ENCODE data around the gene NTN5. TPM values are rescaled to one million over a fixed set of nuclear protein-coding genes. Genes with fewer than 3 reads are reported as not detected.
"Not testable (repeated sequence)": the region's sequence is repeated elsewhere in the genome, so short reads cannot be mapped to it uniquely, and the experiment has no call there.

NTN5 gene
- total RNA-seq, 2 experiments from 2014 or later: 0.16 to 0.53 TPM

DNA sequence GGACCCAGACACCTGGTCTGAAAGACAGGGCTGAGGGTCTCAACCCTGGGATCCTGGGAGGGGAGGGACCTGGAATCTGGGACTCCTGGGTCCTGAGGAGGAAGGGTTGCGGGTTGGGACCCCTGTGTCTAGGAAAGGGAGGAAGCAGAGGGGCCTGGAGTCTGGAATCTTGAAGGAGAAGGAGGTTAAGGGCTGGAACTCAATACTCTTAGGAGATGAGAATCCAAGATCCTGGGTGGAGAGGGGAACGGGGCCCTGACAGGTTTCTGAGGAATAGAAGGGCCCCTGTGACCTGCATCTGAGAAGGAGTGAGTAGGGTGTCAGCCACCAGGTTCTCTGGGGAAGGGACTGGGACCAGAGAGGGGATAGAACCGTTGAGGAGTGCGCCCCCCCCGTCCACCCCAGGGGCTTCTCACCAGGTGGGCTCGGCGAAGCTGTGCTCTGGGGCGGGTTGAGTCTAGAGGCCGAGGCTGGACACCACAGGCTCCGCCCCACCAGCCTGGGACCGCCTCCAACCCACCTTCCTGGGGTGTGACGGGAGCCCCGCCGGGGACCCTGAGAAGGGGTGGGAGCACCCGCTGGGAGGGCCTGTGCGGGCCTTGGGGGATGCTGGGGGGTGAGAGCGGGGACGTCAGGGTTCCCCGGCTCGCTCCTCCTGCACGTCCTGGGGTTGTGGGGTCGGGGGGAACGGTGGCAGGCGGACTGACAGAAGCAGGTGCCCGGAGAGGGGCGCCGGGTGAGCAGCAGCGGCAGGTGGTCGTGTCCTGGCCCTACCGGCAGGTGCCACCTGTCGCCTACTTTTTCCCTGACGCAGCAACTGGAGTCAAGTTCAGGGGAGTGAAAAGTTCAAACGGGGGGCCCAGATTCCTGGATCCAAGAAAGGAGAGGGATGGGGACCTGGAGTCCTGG lies 46.7 kb upstream of the NTN5 start, which contains the start of gene MAMSTR:
MAMSTR (minus strand) TSS at position 463 of the 909 bp plus-strand sequence. CDS start 694 bp downstream, outside the sequence.
- no TSS peak for BruUV-seq (replicated peaks)
- Histone ChIP-seq H3K9me3 (ENCODE audit: low read length) (no peaks in the 10 kb centered on the region), H3K4me2 (ENCODE audit: low read length) (peak within 1 kb of the TSS; percentile 85), H3K79me2 (ENCODE audit: insufficient read depth, low read depth, low read length) (no peaks in the 10 kb centered on the region), H3K36me3 (ENCODE audit: insufficient read depth, low read length) (no peaks in the 10 kb centered on the region), H3K9me2 (ENCODE audit: insufficient read depth, low read length) (no peaks in the 10 kb centered on the region), H2AFZ (ENCODE audit: low read length) (peak within 1 kb of the TSS; percentile 67; the same call in 1 of the 2 replicates), H3K4me1 (ENCODE audit: insufficient read depth, low read length, poor library complexity, severe bottlenecking) (peaks cover 20% of the 10 kb centered on the region), H3K27ac (ENCODE audit: low read depth, low read length, poor library complexity, severe bottlenecking) (peak within 1 kb of the TSS; percentile 67), H3K4me3 (ENCODE audit: low read depth, low read length, poor library complexity, severe bottlenecking) (peak within 1 kb of the TSS; percentile 71), H4K20me1 (ENCODE audit: insufficient read depth, low read length) (no peaks in the 10 kb centered on the region)
- ChIA-PET CTCF (ENCODE audit: unreplicated experiment) (no interaction called here), POLR2A (no interaction called here)
- intact Hi-C loops (cut with micrococcal nuclease; ENCODE audit: unreplicated experiment): no loop called here
- DNase-seq (ENCODE audit: low spot score): no peak
- TF ChIP-seq, protein P1, sequence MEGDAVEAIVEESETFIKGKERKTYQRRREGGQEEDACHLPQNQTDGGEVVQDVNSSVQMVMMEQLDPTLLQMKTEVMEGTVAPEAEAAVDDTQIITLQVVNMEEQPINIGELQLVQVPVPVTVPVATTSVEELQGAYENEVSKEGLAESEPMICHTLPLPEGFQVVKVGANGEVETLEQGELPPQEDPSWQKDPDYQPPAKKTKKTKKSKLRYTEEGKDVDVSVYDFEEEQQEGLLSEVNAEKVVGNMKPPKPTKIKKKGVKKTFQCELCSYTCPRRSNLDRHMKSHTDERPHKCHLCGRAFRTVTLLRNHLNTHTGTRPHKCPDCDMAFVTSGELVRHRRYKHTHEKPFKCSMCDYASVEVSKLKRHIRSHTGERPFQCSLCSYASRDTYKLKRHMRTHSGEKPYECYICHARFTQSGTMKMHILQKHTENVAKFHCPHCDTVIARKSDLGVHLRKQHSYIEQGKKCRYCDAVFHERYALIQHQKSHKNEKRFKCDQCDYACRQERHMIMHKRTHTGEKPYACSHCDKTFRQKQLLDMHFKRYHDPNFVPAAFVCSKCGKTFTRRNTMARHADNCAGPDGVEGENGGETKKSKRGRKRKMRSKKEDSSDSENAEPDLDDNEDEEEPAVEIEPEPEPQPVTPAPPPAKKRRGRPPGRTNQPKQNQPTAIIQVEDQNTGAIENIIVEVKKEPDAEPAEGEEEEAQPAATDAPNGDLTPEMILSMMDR (conservative IDR thresholded peaks at IDR 0.05; ENCODE audit: low read length): no peak
- TF ChIP-seq EZH2phosphoT487 (IDR thresholded peaks at IDR 0.05; ENCODE audit: borderline replicate concordance, low read depth, low read length): no peak

DNA sequence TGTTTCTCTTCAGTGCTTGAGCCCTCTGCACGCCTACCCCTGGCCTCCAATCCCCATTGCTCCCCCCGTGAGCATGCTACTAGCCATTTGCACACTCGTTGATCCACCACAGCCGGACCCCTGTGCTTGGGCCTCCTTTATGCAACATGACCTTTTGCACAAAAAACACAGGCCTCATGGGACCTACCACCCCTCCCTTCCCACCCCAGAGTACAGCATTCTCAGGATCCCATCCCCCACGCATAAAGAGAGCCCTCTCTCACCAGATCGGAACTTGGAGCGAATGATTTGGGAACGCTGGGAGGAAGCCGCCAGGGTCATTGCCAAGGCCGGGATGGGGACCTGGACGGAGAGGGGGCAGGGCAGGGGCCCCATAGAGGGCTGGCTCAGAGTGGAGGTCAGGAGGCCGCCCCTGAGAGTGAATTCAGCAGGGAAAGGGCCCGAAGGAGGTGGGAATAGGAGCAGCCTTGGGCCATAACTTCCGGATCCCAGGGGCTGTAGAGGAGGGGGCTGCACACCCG lies 46.0 kb upstream of the NTN5 start:
- Histone ChIP-seq H3K9me2 (ENCODE audit: insufficient read depth, low read length) (no peaks in the 10 kb centered on the region), H3K36me3 (ENCODE audit: insufficient read depth, low read length) (no peaks in the 10 kb centered on the region), H2AFZ (ENCODE audit: low read length) (no peak overlapping the region), H3K4me3 (ENCODE audit: low read depth, low read length, poor library complexity, severe bottlenecking) (no peak overlapping the region), H3K79me2 (ENCODE audit: insufficient read depth, low read depth, low read length) (no peaks in the 10 kb centered on the region), H3K4me1 (ENCODE audit: insufficient read depth, low read length, poor library complexity, severe bottlenecking) (peaks cover 20% of the 10 kb centered on the region), H3K4me2 (ENCODE audit: low read length) (no peak overlapping the region), H3K27ac (ENCODE audit: low read depth, low read length, poor library complexity, severe bottlenecking) (no peak overlapping the region), H4K20me1 (ENCODE audit: insufficient read depth, low read length) (no peaks in the 10 kb centered on the region), H3K9me3 (ENCODE audit: low read length) (no peaks in the 10 kb centered on the region)
- DNase-seq (ENCODE audit: low spot score): no peak
- POLR2A ChIA-PET: no interaction called here
- CTCF ChIA-PET (ENCODE audit: unreplicated experiment): no interaction called here
- intact Hi-C loops (cut with micrococcal nuclease; ENCODE audit: unreplicated experiment): no loop called here
- TF ChIP-seq EZH2phosphoT487 (IDR thresholded peaks at IDR 0.05; ENCODE audit: borderline replicate concordance, low read depth, low read length): no peak
- TF ChIP-seq, protein P1 (conservative IDR thresholded peaks at IDR 0.05; ENCODE audit: low read length): no peak
- BruUV-seq (replicated peaks): no TSS peak

DNA sequence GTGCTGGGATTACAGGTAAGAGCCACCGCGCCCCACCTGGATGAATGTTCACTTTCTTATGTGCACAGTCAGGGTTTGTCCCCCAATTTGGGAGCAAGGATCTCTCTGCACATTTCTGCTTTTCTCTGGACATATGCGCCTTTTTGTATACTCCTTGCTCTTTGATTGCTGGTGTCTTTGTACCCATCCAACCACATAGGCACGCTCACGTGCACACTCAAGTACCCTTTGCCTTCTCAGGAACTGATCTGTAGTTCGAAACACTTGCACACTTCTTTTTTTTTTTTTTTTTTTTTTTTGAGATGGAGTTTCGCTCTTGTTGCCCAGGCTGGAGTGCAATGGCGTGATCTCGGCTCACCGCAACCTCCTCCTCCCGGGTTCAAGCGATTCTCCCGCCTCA lies 45.3 kb upstream of the NTN5 start:
- H3K4me3 ChIP-seq (ENCODE audit: low read depth, low read length, poor library complexity, severe bottlenecking); H3K79me2 ChIP-seq (ENCODE audit: insufficient read depth, low read depth, low read length); POLR2A ChIA-PET; H3K9me3 ChIP-seq (ENCODE audit: low read length); intact Hi-C loops (cut with micrococcal nuclease; ENCODE audit: unreplicated experiment); H2AFZ ChIP-seq (ENCODE audit: low read length); H3K27ac ChIP-seq (ENCODE audit: low read depth, low read length, poor library complexity, severe bottlenecking); DNase-seq (ENCODE audit: low spot score); H3K36me3 ChIP-seq (ENCODE audit: insufficient read depth, low read length); H3K9me2 ChIP-seq (ENCODE audit: insufficient read depth, low read length); H3K4me2 ChIP-seq (ENCODE audit: low read length); BruUV-seq (replicated peaks); CTCF ChIA-PET (ENCODE audit: unreplicated experiment); H4K20me1 ChIP-seq (ENCODE audit: insufficient read depth, low read length): not testable (repeated sequence)
- H3K4me1 ChIP-seq (ENCODE audit: insufficient read depth, low read length, poor library complexity, severe bottlenecking): peaks cover 26% of the 10 kb centered on the region
